Activated CD4-positive, alpha-beta T cell treated with anti-CD3 and anti-CD28 coated beads for 48 hours (primary cell): ENCODE data around the gene CYP1A2.
"Not testable (repeated sequence)": the region's sequence is repeated elsewhere in the genome, so short reads cannot be mapped to it uniquely, and the experiment has no call there.

Source experiments
- DNase-seq: peaks from one replicate; pipeline ENCODE4 v3.0.0-alpha.2; 2020

Gene CYP1A2

GRCh38 chr15:74777769-74778598, 29.3 kb downstream of the CYP1A2 start:
- DNase-seq, result peak; percentile 11

- no peak for DNase-seq
These were observed 29.9 kb downstream of the CYP1A2 start for GRCh38 chr15:74778599-74778970.

DNA sequence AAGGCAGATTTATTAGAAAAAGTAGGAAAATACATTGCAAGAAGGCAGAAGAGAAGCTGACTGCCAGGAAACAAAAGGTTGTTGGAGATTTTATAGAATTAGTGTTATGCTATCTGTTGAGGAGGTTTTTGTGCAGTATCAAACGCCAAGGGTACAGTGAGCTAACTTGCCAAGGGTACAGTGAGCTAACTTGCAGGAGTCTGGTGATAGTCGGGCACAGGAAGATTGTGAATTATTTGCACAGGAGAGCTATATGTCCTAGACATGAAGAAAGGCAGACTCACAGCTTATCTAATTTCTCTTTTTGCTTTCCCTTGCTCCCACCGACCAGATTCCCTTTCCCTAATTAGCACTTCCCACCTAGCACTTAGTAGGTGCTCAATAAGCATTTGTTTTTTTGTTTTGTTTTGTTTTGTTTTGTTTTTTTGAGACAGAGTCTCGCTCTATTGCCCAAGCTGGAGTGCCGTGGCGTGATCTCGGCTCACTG, 30.6 kb downstream of the CYP1A2 start:
- no peak for DNase-seq

- DNase-seq, result peak; percentile 57
These were observed 32.1 kb downstream of the CYP1A2 start for GRCh38 chr15:74780523-74781430.

GRCh38 chr15:74781431-74782258, 33.0 kb downstream of the CYP1A2 start, which contains the start of gene CSK:
Gene CSK (plus strand): TSS chr15:74782080. CDS start chr15:74798298, 16,218 bp downstream.
- peak; percentile 82 for DNase-seq

DNA sequence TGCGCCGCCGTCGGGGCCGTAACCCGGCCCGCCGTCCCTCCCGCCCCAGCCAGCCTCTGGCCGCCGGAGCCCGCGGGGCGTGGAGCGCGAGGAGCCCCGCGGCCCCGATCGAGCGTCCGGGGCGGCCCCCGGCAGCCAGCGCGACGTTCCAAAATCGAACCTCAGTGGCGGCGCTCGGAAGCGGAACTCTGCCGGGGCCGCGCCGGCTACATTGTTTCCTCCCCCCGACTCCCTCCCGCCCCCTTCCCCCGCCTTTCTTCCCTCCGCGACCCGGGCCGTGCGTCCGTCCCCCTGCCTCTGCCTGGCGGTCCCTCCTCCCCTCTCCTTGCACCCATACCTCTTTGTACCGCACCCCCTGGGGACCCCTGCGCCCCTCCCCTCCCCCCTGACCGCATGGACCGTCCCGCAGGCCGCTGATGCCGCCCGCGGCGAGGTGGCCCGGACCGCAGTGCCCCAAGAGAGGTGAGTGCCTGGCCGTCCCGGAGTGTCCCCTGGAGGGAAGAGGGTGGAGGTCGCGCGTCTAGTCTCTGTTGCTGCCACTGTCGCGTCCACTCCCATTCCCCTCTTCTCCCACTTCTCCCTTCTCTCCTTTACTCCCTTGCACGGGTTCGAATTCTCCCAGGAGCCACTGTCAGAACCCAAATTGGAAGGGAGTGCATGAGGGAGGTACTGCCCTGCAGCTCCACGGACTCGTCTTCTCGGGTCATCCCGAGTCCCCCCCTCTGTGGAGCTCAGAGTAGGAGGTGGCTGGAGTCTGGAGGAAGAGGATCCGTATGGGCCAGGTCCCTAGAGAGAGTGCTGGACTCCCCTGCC, 33.8 kb downstream of the CYP1A2 start:
- peak; percentile 69 for DNase-seq

- DNase-seq, result peak; percentile 62
These were observed 34.6 kb downstream of the CYP1A2 start for GRCh38 chr15:74783072-74783807.

DNA sequence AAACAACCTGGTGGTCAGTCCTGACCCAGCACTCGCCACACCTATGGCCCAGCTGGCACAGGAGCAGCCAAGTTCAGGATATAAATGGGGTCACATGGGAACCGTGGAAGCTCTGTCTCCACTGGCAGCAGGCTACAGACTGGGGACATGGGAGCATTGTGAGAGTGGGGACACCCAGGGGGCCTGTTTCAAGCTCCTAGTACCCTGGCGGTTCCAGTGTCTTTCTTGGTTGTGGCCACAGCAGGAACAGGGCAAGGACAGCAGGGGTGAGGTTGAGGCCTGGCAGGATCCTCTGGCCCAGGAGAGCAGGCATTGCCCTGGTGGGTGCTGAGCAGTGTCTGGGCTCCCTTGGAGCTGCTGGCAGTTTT, 35.1 kb downstream of the CYP1A2 start:
- DNase-seq, result peak; percentile 28

GRCh38 chr15:74784426-74785193, 36.0 kb downstream of the CYP1A2 start:
- peak; percentile 47 for DNase-seq

DNA sequence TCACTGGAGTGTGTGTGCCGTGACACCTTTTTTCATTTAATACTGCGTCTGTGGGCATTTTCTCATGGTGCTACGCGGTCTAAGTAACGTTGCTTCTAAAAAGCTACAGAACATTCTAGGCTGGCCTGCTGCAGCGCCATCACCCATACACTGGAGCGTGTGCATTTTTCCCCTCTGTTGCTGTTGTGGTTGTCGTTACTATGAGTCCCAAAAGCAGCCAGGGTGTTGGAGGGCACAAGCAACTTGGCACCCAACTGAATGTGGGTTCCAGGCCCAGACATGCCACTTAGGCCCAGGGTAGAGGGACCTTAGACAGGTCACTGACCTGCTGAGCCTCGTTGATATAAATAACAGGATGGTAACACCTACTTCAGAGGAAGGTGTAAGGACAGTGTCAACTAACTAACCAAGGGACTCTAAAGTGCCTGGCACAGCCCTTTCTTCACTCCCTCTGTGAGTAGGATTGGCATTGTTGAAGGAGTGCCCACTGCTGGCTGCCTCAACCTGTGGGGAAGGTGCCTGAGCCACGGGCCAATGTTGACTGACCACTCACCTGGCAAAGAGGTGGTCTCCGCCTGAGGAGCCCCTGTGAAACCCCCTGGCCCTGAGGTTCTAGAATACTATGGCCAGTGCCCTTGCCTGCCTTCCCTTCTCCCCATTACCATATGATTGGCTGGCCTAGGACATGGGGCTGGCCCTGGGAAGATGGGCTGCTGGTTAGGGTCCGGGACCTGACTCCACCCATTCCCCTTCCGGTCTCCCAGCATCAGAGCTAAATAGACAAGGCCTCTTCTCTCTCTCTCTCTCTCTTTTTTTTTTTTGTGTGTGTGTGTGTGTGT, 36.8 kb downstream of the CYP1A2 start:
- peak; percentile 64 for DNase-seq

DNA sequence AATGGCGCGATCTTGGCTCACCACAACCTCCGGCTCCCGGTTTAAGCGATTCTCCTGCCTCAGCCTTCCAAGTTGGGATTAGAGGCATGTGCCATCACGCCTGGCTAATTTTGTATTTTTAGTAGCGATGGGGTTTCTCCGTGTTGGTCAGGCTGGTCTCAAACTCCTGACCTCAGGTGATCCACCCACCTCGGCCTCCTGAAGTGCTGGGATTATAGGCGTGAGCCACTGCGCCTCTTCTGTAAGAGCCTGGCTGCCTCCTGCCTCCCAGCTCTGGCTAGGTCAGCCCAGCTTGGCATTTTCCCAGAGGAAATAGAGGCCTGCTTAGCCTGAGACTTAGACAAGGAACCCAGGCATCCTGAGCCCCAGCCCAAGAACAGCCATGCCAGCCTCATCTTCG, 37.4 kb downstream of the CYP1A2 start:
- DNase-seq, result not testable (repeated sequence)

GRCh38 chr15:74786551-74787165, 38.0 kb downstream of the CYP1A2 start:
- DNase-seq, result peak; percentile 29

DNA sequence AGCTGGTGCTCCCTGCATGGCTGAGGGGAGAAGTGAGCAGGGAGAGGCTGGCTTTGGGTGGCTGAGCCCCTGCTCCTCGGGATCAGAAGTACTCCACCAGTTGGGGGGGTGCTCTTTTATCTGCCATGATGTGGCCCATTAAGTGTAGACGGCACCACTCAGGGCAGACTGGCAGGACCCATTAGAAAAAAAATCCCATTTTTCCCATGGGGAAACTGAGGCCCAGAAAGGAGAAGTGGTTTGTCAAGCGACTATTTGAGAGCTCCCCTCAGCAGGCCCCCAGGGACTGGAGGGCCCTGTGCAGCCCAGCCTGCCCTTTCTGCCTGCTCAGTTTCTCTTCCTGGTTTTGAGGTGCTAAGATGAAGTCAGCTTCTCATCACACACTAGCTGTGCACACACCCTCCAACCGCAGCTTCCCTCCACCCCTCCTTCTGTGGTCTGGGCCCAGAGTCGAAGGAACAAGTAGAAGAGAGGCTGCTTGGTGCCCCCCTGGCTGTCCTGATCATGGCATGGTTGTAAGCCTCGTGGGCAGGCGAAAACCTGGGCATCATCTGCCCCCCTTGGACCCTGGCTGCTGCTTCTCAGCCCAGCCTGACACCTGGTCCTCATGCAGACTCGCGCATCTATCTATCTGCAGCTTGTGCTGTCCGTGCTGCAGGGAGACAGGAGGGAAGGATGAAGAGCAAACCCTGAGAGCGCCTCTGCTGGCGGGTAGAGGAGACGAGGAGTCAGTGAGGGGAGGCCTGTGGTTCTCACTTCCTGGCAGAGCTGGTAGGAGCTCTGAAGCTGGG, 38.8 kb downstream of the CYP1A2 start:
- DNase-seq, result peak; percentile 96

- DNase-seq, result no peak
These were observed 39.5 kb downstream of the CYP1A2 start for GRCh38 chr15:74788042-74788682.

DNA sequence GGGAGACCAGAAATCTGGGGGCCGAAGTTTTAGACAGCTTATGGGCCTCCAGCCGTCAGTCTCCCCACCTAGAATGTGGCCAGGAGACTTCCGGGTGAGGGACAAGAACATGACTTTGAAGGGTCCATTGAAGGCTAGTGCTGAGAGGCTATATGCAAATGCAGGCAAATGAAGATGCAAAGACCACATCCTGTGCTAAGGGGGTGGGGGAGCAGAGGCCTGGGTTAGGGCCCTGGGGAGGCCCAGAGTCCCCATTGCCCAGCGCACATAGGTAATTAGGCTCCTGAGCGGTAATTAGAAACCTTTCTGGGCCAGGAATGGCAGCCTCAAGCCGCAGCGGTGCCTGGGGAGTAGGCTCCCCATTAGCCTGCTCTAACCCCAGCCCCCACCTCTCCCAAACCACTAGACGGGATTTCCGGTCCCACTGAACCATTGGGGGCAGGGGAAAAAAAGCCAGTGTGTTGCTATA, 40.1 kb downstream of the CYP1A2 start:
- DNase-seq, result peak; percentile 63

- DNase-seq, result peak; percentile 45
These were observed 40.6 kb downstream of the CYP1A2 start for GRCh38 chr15:74789171-74789631.

- DNase-seq, result no peak
These were observed 41.1 kb downstream of the CYP1A2 start for GRCh38 chr15:74789741-74790079.
